Nephron progenitor cell (in vitro differentiated cells): Measurements from ENCODE around the gene ZFP2.

ENCODE experiments used
- DNase-seq: peaks from one replicate; pipeline ENCODE4 v3.0.0; 2021
- H3K27ac Mint-ChIP-seq: 2 replicates; pipeline ENCODE4 v1.8.0; 2021; ENCODE audit warnings: mild to moderate bottlenecking, moderate library complexity, mixed read lengths
- H3K27me3 Mint-ChIP-seq: 2 replicates; pipeline ENCODE4 v1.8.0; 2021; ENCODE audit warnings: mild to moderate bottlenecking, low read depth, mixed read lengths; ENCODE audit not compliant: poor library complexity
- H3K36me3 Mint-ChIP-seq: 2 replicates; pipeline ENCODE4 v1.8.0; 2021; ENCODE audit warnings: low read depth, mixed read lengths
- H3K4me1 Mint-ChIP-seq: 2 replicates; pipeline ENCODE4 v1.8.0; 2021; ENCODE audit warnings: mixed read lengths
- H3K4me3 Mint-ChIP-seq: 2 replicates; pipeline ENCODE4 v1.8.0; 2021; ENCODE audit warnings: mild to moderate bottlenecking, moderate library complexity, mixed read lengths
- H3K9me3 Mint-ChIP-seq: 2 replicates; pipeline ENCODE4 v1.8.0; 2021; ENCODE audit warnings: mild to moderate bottlenecking, moderate library complexity, mixed read lengths
- TF ChIP-seq, protein P1 (sequence below): fragments of 200-600 bp; sonication (generic); IDR thresholded peaks from 2 replicates; pipeline ENCODE4 v1.5.0; 2021; ENCODE audit warnings: antibody characterized with exemption

The ZFP2 gene

DNA sequence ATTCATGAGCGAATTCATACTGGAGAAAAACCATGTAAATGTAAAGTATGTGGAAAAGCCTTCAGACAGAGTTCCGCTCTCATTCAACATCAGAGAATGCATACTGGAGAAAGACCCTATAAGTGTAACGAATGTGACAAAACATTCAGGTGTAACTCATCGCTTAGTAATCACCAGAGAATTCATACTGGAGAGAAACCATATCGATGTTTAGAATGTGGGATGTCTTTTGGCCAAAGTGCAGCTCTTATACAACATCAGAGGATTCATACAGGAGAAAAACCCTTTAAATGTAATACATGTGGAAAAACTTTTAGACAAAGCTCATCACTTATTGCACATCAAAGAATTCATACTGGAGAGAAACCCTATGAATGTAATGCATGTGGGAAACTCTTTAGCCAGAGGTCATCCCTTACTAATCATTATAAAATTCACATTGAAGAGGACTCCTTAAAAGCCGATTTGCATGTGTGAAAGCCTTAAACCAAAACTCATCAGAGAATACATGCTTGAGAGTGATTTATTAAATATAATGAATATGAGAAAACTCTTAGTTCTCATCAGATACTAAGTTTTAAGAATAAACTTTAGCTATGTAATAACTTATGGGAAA is 11.8 kb upstream of the ZFP2 start:
- peaks cover 95% of the 10 kb centered on the region for H3K9me3 Mint-ChIP-seq
- peaks cover 100% of the 10 kb centered on the region for H3K36me3 Mint-ChIP-seq
- no peaks in the 10 kb centered on the region for H3K4me1 Mint-ChIP-seq
- no peak overlapping the region for H3K27ac Mint-ChIP-seq
- H3K27me3 Mint-ChIP-seq = peaks cover 4% of the 10 kb centered on the region
- no peak for DNase-seq
- TF ChIP-seq, protein P1, sequence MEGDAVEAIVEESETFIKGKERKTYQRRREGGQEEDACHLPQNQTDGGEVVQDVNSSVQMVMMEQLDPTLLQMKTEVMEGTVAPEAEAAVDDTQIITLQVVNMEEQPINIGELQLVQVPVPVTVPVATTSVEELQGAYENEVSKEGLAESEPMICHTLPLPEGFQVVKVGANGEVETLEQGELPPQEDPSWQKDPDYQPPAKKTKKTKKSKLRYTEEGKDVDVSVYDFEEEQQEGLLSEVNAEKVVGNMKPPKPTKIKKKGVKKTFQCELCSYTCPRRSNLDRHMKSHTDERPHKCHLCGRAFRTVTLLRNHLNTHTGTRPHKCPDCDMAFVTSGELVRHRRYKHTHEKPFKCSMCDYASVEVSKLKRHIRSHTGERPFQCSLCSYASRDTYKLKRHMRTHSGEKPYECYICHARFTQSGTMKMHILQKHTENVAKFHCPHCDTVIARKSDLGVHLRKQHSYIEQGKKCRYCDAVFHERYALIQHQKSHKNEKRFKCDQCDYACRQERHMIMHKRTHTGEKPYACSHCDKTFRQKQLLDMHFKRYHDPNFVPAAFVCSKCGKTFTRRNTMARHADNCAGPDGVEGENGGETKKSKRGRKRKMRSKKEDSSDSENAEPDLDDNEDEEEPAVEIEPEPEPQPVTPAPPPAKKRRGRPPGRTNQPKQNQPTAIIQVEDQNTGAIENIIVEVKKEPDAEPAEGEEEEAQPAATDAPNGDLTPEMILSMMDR = no peak
- no peak overlapping the region for H3K4me3 Mint-ChIP-seq

DNA sequence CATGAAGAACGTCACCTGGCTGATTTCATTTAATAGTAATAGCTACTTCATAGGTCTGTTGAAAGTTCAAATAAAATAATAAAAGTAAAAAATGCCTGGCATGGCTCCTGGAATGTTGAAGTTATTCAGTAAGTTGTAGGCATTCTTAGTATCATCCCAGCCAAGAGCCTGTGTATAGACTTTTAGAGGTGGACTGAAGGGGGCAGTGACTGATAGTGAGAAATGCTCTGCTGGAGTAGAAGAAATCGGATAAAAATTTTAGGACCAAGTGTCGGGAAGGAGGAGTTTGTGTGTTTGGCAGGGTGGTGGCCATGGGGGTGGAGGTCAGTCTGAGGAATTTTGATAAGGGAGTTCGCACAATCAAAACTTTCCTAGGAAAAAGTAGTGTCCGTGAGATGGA is 3.6 kb downstream of the ZFP2 start:
- Mint-ChIP-seq H3K27me3 (no peaks in the 10 kb centered on the region), H3K27ac (no peak overlapping the region), H3K9me3 (peaks cover 82% of the 10 kb centered on the region), H3K4me3 (no peak overlapping the region), H3K36me3 (peaks cover 74% of the 10 kb centered on the region), H3K4me1 (peaks cover 6% of the 10 kb centered on the region)
- DNase-seq = no peak
- TF ChIP-seq, protein P1 = no peak

DNA sequence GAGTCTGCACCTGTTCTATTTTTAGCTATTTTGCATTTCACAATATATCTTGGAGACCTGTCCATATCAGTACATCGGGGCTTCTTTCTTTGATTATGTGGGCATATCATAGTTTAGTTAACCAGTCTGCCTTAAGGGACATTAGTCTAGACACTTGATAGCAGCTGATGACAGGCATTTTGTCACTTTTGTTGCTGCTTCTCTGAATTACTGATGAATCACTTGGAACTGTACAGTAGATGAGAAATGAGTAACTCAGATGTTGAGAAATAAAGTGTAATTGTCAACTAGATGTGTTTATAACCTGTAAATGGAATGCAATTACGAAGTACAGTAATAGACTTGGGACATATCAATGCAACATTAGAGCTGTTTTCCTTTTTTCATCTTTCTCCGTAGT is 7.1 kb downstream of the ZFP2 start:
- H3K27me3 Mint-ChIP-seq = peaks cover 2% of the 10 kb centered on the region
- H3K36me3 Mint-ChIP-seq = peaks cover 78% of the 10 kb centered on the region
- no peak overlapping the region for H3K27ac Mint-ChIP-seq
- peaks cover 91% of the 10 kb centered on the region for H3K9me3 Mint-ChIP-seq
- DNase-seq = no peak
- no peak overlapping the region for H3K4me3 Mint-ChIP-seq
- TF ChIP-seq, protein P1 = no peak
- no peaks in the 10 kb centered on the region for H3K4me1 Mint-ChIP-seq

DNA sequence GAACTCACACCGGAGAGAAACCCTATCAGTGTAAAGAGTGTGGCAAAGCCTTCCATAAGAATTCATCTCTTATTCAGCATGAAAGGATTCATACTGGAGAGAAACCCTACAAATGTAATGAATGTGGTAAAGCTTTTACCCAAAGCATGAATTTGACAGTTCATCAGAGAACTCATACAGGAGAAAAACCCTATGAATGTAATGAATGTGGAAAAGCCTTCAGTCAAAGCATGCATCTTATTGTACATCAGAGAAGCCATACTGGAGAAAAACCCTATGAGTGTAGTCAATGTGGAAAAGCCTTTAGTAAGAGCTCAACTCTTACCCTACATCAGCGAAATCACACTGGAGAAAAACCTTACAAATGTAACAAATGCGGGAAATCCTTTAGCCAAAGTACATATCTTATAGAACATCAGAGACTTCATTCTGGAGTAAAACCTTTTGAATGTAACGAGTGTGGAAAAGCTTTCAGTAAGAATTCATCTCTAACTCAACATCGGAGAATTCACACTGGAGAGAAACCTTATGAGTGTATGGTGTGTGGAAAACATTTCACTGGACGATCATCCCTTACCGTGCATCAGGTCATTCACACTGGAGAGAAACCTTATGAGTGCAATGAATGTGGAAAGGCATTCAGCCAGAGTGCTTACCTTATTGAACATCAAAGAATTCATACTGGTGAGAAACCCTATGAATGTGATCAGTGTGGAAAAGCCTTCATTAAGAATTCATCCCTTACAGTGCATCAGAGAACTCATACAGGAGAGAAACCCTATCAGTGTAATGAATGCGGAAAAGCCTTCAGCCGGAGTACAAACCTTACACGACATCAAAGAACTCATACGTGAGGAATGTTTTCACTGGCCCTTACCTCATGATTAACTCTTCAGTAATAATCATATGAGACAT is 36.4 kb downstream of the ZFP2 start:
- DNase-seq = no peak
- peaks cover 78% of the 10 kb centered on the region for H3K36me3 Mint-ChIP-seq
- no peak overlapping the region for H3K27ac Mint-ChIP-seq
- peaks cover 2% of the 10 kb centered on the region for H3K27me3 Mint-ChIP-seq
- no peaks in the 10 kb centered on the region for H3K4me1 Mint-ChIP-seq
- TF ChIP-seq, protein P1 = no peak
- peaks cover 100% of the 10 kb centered on the region for H3K9me3 Mint-ChIP-seq
- no peak overlapping the region for H3K4me3 Mint-ChIP-seq

DNA sequence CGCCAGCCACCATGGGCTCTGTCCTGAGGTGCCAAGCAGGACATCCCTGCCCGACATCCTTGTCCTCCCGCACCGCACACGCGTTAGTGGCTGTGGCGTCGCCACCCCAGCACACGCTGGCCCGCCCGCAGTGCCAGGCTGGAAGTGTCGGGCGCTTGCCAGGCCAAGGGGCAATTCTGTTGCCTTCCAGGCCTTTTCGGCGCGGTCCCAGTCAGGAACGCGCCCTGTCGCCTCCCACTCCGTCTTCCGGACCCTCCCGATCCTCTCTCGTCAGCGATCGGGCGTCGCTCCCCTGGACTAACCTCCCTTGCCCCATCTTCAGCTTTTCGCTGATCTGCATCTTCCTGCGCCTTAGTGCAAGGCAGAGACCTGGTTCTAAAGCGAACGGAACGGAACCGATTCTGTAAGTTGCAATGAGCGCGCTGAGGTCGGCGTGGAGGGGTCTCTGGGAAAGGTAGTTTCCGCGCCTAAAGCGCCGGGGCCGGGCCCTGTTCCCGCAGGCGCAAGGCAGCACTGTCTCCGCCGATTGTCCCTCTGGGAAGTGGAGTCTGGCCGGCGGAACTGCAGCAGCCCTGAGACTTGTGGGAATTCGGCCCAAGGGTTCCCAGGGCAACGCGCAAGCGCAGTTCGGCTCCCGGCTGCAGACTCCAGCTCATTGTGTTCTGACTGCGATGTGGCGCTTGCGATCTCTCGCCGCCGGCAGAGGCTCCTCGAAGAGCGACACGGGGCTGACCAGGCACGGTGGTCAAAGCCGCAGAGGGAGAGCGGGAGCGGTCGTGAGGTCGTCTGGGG is 45.1 kb downstream of the ZFP2 start, which contains the start of gene ZNF454:
TSS of gene ZNF454 (plus strand) at position 630 of the 792 bp plus-strand sequence. CDS start 1,594 bp downstream, outside the sequence.
- Mint-ChIP-seq H3K27me3 (peaks cover 6% of the 10 kb centered on the region), H3K9me3 (peaks cover 97% of the 10 kb centered on the region), H3K4me1 (no peaks in the 10 kb centered on the region), H3K27ac (no peak within 1 kb of the TSS), H3K36me3 (peaks cover 23% of the 10 kb centered on the region), H3K4me3 (peak within 1 kb of the TSS; percentile 50)
- DNase-seq = peak; percentile 29
- TF ChIP-seq, protein P1 = no peak
